NCI-H1417 (cell line): Measurements from ENCODE around the gene EIF1.
"Not testable (repeated sequence)": the region's sequence is repeated elsewhere in the genome, so short reads cannot be mapped to it uniquely, and the experiment has no call there.

ENCODE experiments used
- DNase-seq, 3 experiments: peaks; one replicate each; lab custom pipeline; 2025; lab: John Stamatoyannopoulos, UW

The EIF1 gene

DNA sequence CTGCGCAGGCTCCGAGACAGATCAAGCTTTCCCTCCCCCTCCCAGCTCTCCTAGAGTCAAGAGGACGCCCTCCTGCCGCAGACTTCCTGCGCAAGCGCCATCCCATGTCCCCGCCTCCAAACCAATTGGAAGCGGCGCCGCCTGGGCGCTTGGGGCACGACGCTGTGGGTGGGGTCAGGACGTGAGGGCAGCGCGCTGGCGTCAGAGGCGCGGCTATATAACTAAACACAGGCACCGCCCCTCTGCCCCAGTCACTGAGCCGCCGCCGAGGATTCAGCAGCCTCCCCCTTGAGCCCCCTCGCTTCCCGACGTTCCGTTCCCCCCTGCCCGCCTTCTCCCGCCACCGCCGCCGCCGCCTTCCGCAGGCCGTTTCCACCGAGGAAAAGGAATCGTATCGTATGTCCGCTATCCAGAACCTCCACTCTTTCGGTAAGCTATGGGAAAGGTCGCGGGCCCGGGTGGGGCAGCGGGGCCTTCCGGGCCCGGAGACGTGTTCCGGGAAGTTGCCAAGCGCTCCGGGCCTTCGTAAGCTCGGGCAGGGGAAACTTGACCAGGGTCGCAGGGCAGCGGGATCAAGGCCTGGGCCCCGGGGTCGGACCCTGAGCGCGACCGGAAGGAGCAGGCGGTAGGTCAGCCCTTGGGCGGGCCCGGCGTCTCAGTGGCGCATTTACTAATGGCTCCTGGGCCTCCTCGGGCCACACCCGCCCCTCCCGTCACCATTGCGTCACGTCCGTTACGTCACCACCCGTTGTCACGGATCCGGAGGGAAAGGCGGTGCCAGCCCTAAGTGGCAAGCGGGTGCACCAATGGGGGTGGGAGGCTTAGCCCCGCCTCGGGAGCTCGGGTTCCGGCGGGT lies at the start of gene EIF1:
TSS of gene EIF1 (plus strand) at position 245 of the 856 bp plus-strand sequence. CDS start at position 399, 154 bp downstream.
- DNase-seq, result peak; percentile 99 to 100 (median 99)

DNA sequence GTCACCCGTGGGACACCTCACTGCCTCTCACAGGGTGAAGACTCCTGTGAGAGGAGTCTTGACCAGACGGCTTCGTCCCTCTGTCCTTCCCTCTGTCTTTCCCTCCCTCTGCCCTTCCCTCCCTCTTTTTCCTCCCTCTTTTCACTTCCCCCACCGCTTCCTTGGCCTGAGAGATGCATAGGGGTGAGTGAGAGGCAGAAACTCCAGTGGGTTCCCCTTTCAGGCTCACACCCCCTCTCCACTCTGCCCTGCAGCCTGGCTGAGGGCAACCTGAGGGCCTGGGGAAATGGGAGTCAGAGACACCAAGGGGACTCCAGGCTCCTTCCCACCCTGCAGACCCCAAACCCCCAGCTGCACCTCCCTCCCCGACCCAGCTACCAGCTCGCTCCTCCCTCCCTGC lies 49.7 kb upstream of the EIF1 start:
- no peak for DNase-seq

DNA sequence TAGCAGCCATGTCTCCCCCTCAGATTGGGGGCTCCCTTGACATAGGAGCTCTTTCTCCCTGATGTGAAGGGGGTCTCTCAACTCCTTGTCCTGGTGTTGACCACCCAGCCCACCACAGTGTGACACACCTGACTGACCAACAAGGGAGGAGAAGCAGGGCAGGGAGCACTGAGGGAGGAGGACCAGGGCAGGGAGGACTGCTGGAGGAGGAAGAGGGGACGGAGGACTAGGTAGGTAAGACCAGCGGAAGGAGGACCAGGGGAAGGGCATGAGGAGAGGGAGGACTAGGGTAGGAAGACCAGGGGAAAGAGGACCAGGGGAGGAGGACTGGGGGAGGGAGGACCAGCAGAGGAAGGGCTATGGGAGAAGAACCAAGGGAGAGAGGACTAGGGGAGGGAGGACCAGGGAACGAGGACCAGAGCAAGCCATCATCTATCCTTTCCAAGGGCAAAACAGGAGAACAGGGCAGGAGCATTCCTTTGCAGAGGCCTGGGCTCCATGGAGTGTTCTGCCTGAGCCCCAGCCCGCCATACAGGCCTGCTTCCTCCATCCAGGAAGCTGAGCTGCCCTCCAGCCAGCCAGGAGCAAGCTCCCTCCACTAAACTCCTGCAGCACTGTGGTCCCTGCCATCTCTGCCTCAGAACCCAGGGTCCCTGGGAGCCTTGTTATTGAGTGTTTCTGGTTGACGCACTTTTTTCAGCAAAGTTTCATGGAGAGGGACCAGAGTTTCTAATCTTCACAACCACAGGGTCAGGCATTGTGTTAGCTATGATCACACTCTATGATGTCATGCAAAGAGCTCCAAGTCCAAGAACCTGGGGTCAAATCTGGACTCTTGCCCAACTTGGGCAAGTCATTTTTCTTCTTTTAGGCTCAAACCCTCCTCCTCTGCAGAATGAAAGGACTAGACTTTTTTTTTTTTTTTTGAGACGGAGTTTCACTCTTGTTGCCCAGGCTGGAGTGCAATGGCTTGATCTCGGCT lies 48.9 kb upstream of the EIF1 start:
- no peak for DNase-seq

DNA sequence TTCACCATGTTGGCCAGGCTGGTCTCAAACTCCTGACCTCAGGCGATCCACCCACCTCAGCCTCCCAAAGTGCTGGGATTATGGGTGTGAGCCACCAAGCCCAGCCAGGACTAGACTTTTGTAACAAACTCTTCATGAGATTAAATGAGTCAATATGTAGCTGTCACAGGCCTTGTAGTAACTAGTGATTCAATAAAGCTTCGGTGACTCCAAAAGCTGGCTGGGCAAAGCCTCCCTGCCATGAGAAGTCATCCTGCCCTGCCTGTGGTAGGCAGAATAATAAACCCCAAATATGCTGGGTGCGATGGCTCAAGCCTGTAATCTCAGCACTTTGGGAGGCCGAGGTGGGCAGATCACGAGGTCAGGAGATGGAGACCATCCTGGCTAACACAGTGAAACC lies 48.1 kb upstream of the EIF1 start:
- not testable (repeated sequence) for DNase-seq

DNA sequence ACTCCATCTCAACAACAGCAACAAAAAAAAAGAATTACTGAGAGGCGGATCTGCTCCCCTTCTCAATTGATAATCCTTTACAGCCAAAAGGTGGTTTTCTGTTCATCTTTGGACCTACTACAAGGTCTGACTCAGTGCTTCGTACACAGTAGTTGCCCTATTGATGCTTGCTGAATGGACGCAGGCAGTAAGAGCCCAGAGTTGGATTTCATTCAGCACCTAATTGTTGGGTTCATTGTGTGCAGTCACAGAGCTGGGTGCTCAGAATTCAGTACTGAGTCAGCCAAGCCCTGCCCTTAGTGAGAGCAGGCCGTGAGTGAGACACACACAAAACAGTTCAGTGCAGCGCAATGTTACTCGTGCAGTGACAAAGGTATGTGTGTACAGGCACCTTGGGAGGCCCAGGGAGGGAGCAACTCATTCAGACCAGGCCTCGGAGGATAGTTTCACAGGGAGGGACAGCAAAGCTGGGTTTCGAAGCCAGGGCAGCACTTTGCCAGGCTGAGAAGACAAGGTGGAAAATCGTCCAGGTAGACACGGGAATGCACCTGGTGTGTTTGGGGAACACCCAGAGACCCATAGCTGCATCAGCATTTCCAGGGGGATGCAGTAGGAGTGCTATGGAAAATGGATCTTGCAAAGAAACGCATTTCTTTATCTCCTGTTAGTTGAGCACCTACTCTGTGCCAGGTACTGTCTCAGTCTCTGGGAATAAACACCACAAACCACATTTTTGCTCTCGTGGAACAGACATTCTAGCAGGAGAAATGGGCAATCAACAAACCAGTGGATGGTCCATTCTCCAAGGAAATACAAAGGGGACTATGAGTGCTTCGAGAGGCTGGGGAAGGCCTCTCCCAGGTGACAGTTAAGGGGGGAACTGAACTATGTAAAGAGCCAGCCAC lies 46.2 kb upstream of the EIF1 start:
- no peak for DNase-seq

DNA sequence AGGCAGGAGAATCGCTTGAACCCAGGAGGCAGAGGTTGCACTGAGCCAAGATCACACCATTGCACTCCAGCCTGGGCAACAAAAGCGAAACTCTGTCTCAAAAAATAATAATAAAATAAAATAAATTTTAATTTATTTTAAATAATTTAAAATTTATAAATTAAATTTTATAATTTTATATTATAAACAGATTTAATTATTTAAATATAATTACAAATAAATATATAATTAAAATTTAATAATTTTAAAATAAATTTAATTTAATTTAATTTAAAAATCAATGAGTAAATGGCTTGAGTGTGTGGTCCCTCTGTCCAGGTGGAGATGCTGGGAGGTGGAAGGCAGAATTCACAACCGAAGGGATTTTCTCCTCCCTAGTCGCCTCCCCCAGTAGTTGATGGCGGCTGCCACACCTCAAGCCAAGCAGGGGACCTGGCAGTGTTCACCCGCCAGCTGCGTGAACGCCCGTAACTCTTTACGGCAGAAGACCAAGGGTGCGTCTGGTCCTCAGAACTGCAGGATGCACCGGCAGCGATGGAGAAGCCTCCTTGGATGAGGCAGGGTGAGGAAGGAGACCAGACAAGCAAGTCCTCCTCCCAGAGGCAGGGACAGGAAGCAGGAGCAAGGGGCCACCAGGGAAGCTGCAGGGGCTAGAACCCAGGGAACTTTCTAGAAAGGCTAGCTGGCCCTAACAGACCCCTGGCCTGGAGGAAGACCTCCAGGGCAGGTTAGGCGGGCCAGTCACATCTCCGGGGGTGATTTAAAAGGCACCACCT lies 41.5 kb upstream of the EIF1 start:
- peak in 2 of 3 experiments; percentile 45 to 66 for DNase-seq

DNA sequence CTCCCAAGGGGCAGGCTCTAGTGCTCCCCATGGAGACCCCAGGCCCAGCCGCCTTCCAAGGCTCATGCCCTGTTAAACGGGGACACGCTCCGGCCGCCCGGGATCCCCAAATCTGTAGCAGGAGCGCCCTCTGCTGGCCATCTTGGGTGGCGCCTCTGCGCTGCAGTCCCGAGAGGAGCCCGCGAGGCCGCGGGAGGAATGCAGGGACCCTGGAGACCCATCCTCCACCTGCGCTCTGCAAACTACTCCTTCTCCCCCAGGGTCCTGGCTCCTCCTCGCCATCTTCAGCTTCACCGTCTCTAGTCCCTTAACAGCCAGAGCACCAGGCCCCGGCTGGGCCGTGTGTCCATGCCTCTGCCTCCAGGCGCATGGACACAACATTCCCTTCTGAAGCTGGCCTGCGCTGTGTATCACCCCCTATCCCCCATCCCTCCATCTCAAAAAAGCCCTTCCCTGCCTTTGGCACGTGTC lies 40.7 kb upstream of the EIF1 start:
- peak; percentile 80 to 90 (median 85) for DNase-seq

DNA sequence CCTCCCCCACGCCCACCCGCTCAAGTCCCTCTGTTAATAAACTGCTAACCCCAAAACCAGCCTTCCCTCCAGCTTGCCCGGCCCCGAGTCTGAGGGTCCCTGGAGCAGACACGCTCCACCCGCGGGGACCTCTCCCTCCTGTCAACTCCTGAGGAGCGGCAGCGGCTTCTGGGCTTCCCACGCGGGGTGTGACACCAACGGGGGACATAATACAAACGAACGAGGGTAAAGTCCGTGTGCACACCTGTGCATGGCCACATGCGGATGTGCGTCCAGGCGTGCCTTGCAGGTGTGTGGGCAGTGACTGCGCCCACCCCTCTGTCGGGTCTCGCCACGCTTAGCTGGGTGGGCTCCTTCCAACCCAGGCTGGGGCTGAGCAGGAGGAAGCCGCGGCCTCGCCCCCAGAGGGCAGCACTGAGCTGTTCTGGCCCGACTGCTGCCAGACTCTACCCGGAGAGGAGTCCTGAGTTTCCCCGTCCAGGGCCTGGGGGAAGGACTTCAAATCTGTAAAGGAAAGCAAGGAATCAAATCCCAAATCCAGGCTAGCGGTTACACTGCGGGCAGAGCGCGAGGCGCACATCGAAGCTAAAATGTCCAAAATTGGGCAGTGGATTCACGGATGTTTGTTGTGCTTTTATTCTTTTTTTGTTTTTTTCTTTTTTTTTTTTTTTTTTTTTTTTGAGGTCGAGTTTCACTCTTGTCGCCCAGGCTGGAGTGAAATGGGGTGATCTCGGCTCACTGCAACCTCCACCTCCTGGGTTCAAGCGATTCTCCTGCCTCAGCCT lies 40.1 kb upstream of the EIF1 start:
- DNase-seq, result peak; percentile 63 to 83 (median 77)

DNA sequence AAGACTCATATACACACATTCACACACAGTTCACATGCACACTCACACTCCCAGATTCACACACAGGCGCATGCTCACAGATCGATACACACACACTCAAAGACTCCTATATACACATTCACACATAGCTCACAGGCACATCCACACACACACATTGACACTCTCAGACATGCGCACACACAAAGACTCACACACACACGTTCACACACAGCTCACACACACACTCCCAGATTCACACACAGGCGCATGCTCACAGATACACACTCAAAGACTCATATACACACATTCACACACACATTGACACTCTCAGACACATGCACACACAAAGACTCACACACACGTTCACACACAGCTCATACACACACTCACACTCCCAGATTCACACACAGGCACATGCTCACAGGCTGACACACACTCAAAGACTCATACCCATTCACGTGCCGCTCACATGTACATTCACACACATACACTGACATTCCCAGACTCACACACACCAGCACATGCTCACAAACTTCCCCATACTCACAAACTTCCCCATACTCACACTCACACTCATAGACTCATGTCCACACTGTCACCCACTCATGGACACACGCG lies 38.7 kb upstream of the EIF1 start:
- no peak for DNase-seq

DNA sequence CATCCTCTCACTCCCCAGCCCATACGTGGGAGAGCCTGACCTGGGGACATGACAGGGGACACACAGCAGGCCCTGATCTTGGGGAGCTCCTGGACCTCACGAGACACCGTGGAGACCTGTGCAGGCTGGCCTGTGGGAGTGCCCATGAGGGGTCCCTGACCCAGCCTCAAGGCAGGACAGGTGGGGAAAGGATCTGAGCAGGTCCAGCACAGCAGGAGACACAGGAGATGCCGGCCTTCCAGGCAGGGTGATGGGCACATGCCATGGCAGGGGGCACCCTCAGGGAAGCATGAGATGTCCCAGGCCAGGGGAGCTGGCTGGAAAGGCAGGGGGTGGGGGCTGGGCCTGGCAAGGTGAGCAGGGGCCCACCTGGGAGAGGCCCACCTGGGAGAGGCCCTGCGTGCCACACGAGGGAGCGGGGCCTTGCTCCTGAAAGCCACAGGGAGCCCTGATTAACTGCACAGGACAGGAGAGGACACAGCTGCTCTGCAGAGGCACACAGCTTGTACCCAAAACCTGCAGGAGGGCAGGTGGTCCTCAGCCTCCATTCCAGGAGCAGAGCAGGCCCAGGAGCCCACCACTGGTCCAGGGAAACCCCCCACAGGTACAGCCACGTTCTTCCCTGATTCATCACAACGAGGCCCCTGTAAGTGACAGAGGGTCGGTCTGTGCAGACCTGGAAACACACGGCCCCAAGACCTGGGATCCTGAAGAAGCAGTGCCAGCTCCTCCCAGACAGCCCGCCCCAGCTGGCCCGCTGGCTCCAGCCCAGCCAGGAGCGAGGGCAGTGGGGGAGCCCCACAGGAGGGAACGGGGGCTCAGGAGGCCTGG lies 37.7 kb upstream of the EIF1 start:
- DNase-seq, result no peak

DNA sequence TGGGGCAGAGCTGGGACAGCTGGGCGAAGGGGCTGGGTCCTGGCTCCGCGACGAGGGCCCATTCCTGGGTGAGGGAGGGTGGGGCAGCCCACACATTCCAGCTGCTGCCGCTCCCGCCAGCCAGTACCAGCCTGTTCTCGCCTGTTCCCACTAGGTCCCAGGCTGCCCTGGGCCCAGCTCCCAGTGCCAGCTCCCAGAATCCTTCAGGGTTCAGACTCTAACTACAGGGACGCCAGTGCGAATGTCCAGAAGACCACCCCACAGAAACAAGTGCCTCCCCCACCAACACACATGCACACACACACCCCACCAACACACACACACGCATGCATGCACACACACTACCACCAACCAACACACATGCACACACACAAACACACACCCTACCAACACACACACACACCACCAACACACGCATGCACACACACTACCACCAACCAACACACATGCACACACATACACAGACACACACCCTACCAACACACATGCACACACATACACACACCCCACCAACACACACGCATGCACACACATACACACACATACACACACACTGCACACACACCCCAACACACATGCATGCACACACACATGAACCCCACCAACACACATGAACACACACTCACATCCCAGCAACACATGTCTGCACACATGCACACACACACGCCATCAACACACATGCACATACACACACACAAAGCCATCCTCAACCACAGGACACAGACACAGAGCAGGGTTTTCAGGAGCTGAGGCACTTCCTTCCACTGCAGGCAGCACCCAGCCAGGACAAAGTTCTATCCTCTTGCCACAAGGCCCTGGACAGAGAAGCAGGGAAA lies 36.8 kb upstream of the EIF1 start:
- DNase-seq, result no peak

DNA sequence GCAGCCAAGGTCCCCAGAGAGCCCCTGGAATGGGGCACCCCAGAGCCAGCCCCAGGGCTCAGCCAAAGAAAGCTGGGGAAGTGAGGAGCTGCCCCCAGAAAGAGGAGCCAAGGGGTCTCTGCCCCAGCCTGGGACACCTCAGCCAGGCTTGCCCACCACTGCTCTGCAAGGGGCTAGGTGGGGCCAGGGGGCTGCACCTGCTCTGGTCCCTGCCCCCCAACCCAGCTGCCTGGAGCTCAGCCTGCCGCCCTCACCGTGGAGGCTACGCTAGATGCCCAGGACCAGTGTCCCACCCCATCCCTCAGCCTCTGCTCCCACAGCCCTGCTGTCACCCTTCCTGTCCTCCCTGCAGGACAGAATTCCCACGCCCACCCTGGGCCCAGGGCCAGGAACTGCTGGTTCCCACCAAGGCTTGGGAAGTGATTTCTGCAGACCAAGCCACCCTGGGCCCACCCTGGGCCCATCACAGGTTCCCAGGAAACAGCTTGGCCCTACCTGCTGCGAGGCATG lies 36.2 kb upstream of the EIF1 start:
- DNase-seq, result no peak

DNA sequence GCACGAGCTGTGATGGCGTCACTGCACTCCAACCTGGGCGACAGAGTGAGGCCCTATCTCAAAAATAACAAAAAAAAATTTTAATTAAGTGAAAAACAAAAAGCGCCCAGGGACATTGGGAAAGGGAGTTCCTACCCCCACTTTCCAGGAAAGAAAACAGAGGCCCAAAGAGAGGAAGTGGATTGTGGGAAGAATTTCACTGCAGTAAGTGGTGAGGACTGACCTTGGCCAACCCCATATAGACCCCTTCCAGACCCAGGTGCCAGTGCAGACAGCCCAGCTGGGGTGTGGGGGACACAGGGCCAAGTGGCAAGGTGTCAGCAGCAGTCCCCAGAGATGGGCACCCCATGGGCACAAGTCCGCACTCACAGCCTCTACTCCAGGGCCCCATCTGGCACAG lies 35.3 kb upstream of the EIF1 start:
- no peak for DNase-seq

DNA sequence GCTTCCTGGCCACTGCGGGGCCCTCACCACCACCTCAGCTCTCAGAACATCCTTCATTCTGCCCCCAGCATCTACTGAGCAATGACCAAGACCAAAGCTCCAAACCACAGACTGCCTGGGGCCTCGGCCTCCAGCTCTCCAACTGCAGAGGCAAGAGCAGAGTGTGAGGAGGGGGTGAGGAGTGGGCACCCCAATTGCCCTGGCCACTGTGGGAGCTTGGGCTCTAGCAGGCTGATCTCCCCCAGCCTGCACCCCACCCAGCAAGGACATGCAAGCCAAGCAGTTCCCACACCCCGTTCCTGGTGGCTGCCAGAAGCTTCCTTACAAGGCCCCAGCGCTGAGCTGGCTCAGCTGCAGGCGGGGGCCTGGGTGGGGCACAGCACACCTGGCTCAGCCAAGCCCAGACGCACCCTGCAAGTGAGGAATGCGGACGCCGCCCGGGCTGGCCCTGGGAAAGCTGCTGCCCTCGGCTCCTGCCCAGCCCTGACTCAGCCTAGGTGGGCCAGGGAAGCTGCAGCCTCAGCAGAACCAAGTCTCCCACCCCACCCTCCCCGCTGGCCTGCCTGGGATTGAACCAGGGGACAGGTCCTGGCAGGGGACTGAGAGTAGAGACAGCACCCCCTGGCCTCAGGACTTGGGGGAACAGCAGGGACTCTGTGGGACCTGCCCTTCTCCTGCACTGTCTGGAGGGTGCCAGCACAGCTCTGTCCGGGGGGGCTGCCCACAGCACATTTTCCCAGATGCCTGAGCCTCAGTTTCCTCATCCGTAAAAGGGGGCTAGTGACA lies 34.6 kb upstream of the EIF1 start:
- DNase-seq, result peak in 1 of 3 experiments; percentile 4

DNA sequence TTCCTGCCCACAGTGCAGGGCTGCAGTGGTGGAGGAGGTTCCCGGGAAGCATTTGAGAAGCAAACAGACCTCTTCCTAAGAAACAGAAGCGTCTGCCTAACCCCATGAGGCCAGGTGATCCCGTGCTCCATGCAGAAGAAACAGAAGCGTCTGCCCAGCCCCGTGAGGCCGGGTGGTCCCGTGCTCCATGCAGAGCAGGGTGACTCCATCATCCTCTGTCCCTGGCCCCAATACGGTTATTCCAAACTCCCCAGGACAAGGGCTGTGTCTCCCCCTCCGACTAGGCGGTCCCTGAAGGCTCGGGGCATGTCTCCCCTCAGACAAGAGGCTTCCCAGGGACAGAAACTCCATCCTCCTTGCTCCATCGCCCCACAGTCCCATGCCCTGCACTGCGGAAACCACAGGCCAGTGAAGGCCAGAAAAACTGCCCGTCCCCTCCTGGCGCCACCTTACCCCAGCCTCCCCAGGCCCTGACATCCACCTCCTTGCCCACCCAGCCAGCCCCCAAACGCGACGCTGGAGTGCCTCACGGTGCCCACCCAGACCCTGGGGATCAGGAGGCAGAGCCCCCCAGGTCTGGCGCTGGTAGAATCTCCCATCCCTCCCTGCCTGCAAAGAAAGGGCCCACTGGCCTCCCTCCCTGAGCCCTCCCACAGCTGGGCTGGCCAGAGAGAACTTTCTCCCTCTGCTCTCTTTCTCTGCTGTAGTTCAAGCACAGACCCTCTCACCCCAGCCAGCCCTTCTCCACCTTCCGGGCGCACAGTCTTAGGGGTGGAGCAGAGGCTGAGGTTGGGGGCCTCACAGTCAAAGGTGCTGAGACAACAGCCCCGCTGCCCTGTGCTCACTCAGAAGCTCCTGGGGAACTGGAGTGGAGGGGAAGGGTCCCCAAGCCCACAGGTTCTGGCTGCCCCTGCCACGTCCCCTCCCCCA lies 33.7 kb upstream of the EIF1 start:
- DNase-seq, result no peak
